HL-60 (cell line): ENCODE measurements around the gene SMARCA2.
A peak's percentile ranks its signal among the peaks of the same experiment; 100 is the strongest.
"Not testable (repeated sequence)": the region's sequence is repeated elsewhere in the genome, so short reads cannot be mapped to it uniquely, and the experiment has no call there.

Experiments used
- DNase-seq, 2 experiments: peaks; one replicate each; pipeline ENCODE4 v3.0.0-alpha.2; 2010 to 2020; ENCODE audit warnings: low read depth in 1 of 2, low spot score in 1 of 2
- H3K27ac ChIP-seq: fragments of 250-450 bp; sonication (Bioruptor Pico); replicated peaks from 2 replicates; pipeline ENCODE4 v1.5.1; 2020; ENCODE audit warnings: mild to moderate bottlenecking, moderate library complexity
- H3K27me3 ChIP-seq: fragments of 250-450 bp; sonication (Bioruptor Pico); 2 replicates; pipeline ENCODE4 v1.5.1; 2021; ENCODE audit warnings: mild to moderate bottlenecking, moderate library complexity; ENCODE audit not compliant: insufficient read depth, poor library complexity, severe bottlenecking
- H3K4me3 ChIP-seq: replicated peaks from 2 replicates; pipeline ENCODE4 v1.5.1; 2011; ENCODE audit warnings: mild to moderate bottlenecking, control low read depth, low read length; ENCODE audit not compliant: insufficient read depth
- GABPA ChIP-seq: IDR thresholded peaks from 2 replicates; pipeline ENCODE4 v1.6.1; 2012; ENCODE audit warnings: low read depth
- POLR2AphosphoS5 ChIP-seq: IDR thresholded peaks from 2 replicates; pipeline ENCODE4 v1.6.1; 2012; ENCODE audit warnings: low read depth
- REST ChIP-seq: IDR thresholded peaks from 2 replicates; pipeline ENCODE4 v1.6.1; 2012; ENCODE audit warnings: low read depth; ENCODE audit not compliant: insufficient replicate concordance
- SPI1 ChIP-seq: IDR thresholded peaks from 2 replicates; pipeline ENCODE4 v1.6.1; 2012; ENCODE audit warnings: low read depth, mild to moderate bottlenecking, borderline replicate concordance
- TF ChIP-seq, protein P1 (sequence below): IDR thresholded peaks from one replicate; pipeline ENCODE4 v1.5.1; 2011; ENCODE audit warnings: low read length, control low read depth, inconsistent platforms; ENCODE audit not compliant: insufficient read depth

Gene SMARCA2

GRCh38 chr9:2140600-2141223, 125.6 kb downstream of the SMARCA2 start:
- TF ChIP-seq REST (no peak), GABPA (no peak), SPI1 (no peak), POLR2AphosphoS5 (no peak)
- TF ChIP-seq, protein P1, sequence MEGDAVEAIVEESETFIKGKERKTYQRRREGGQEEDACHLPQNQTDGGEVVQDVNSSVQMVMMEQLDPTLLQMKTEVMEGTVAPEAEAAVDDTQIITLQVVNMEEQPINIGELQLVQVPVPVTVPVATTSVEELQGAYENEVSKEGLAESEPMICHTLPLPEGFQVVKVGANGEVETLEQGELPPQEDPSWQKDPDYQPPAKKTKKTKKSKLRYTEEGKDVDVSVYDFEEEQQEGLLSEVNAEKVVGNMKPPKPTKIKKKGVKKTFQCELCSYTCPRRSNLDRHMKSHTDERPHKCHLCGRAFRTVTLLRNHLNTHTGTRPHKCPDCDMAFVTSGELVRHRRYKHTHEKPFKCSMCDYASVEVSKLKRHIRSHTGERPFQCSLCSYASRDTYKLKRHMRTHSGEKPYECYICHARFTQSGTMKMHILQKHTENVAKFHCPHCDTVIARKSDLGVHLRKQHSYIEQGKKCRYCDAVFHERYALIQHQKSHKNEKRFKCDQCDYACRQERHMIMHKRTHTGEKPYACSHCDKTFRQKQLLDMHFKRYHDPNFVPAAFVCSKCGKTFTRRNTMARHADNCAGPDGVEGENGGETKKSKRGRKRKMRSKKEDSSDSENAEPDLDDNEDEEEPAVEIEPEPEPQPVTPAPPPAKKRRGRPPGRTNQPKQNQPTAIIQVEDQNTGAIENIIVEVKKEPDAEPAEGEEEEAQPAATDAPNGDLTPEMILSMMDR = no peak
- H3K27ac ChIP-seq = no peak overlapping the region
- no peak for DNase-seq
- H3K4me3 ChIP-seq = no peak overlapping the region
- no peaks in the 10 kb centered on the region for H3K27me3 ChIP-seq

DNA sequence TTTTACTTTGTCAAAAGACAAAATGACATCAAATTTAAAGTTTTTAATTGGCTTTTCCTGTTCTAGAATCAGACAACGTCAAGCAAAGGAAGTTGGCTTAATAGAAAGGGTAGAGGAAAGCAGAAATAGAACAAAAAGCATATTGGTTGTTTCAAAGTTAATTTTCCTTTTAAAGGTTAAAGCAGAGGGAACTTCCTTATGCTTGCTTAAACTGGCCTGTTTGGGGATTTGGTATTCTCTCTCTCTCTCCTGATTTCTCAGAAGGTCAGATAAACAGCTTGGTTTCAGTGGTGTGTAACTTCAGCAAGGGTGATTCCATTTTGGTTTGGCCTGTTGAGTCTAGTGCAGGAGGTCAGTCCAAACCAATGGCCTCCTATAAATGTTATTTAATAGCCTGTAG, 127.1 kb downstream of the SMARCA2 start:
- peak overlapping the region; percentile 37 for H3K27ac ChIP-seq
- no peak for DNase-seq
- TF ChIP-seq POLR2AphosphoS5 (no peak), GABPA (no peak), REST (no peak), SPI1 (no peak)
- TF ChIP-seq, protein P1 = no peak
- H3K27me3 ChIP-seq = no peaks in the 10 kb centered on the region
- H3K4me3 ChIP-seq = no peak overlapping the region

GRCh38 chr9:2144619-2145018, 129.5 kb downstream of the SMARCA2 start:
- no peak for DNase-seq
- no peaks in the 10 kb centered on the region for H3K27me3 ChIP-seq
- peak overlapping the region; percentile 9; the same call in 1 of the 2 replicates for H3K27ac ChIP-seq
- TF ChIP-seq SPI1 = no peak
- no peak overlapping the region for H3K4me3 ChIP-seq

DNA sequence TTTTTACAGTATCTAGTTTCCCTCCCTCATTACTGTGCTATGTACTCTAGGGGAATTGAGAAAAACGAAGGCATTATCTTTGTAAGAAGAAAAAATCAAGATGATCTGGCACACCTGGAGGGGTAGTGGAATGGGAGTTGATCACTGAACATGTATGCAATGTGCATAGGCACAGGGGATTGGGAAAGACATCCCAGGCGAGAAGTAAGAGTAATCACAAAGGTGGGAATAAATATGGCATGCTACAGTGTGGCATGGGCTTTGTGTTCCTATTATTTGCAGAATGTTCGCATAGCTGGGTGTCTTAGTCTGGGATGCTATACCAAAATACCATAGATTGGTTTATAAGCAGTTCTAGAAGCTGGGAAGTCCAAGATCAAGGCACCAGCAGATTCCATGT, 130.6 kb downstream of the SMARCA2 start:
- Histone ChIP-seq H3K27ac (no peak overlapping the region), H3K27me3 (no peaks in the 10 kb centered on the region), H3K4me3 (no peak overlapping the region)
- TF ChIP-seq POLR2AphosphoS5 = no peak
- no peak for TF ChIP-seq GABPA
- no peak for TF ChIP-seq SPI1
- TF ChIP-seq, protein P1 = no peak
- TF ChIP-seq REST = no peak
- no peak for DNase-seq

- H3K27ac ChIP-seq = peak overlapping the region; percentile 22; the same call in 1 of the 2 replicates
- DNase-seq = peak in 1 of 2 experiments; percentile 23
- not testable (repeated sequence) for H3K4me3 ChIP-seq, H3K27me3 ChIP-seq
Measured at GRCh38 chr9:2146700-2147099, 131.6 kb downstream of the SMARCA2 start.
